GM12801 (cell line): ENCODE measurements around the gene SCML1.

Source experiments
- CTCF ChIP-seq: IDR thresholded peaks from one replicate; pipeline ENCODE4 v1.5.1; 2011; ENCODE audit warnings: control low read depth; ENCODE audit not compliant: insufficient read length; ENCODE audit errors: extremely low read depth

The SCML1 gene

GRCh38 chrX:17705211-17705610 is 32.1 kb upstream of the SCML1 start:
- TF ChIP-seq CTCF, result no peak

GRCh38 chrX:17706676-17707075 is 30.6 kb upstream of the SCML1 start:
- TF ChIP-seq CTCF, result no peak

- no peak for TF ChIP-seq CTCF
These were observed 29.6 kb upstream of the SCML1 start for GRCh38 chrX:17707731-17708130.

- no peak for TF ChIP-seq CTCF
These were observed 26.4 kb upstream of the SCML1 start for GRCh38 chrX:17710871-17711301.

- TF ChIP-seq CTCF, result no peak
These were observed 24.0 kb upstream of the SCML1 start for GRCh38 chrX:17713288-17713687.

- no peak for TF ChIP-seq CTCF
These were observed 18.6 kb upstream of the SCML1 start for GRCh38 chrX:17718649-17719165.

GRCh38 chrX:17719711-17720110 is 17.6 kb upstream of the SCML1 start:
- no peak for TF ChIP-seq CTCF

GRCh38 chrX:17721715-17722114 is 15.6 kb upstream of the SCML1 start:
- no peak for TF ChIP-seq CTCF
